Liver (tissue), 9 donors: ENCODE measurements around the gene SLC1A3. TPM values are rescaled to one million over a fixed set of nuclear protein-coding genes. Genes with fewer than 3 reads are reported as not detected.

ENCODE experiments used
- DNase-seq: peaks from one replicate; pipeline ENCODE4 v3.0.0-alpha.2; 2017; ENCODE audit warnings: low spot score
- H3K27ac ChIP-seq, 2 donors: one replicate each; pipeline ENCODE4 v1.7.0; 2013; ENCODE audit warnings: inconsistent platforms in 2 of 2, low read length in 2 of 2, control low read depth in 1 of 2, low read depth in 1 of 2, mild to moderate bottlenecking in 1 of 2
- H3K27me3 ChIP-seq, 4 donors: one replicate each; pipeline versions ENCODE4 v1.6.1 to v1.7.0; 2013; ENCODE audit warnings: low read length in 3 of 4, inconsistent platforms in 1 of 4, mild to moderate bottlenecking in 1 of 4, moderate library complexity in 1 of 4; ENCODE audit not compliant: control insufficient read depth in 4 of 4, insufficient read depth in 4 of 4
- H3K36me3 ChIP-seq, 4 donors: one replicate each; pipeline versions ENCODE4 v1.6.1 to v1.7.0; 2013; ENCODE audit warnings: low read length in 3 of 4, mild to moderate bottlenecking in 3 of 4, low read depth in 1 of 4, moderate library complexity in 1 of 4; ENCODE audit not compliant: control insufficient read depth in 4 of 4, insufficient read depth in 3 of 4
- H3K4me1 ChIP-seq, 4 donors: one replicate each; pipeline versions ENCODE4 v1.6.1 to v1.7.0; 2013; ENCODE audit warnings: low read length in 3 of 4, mild to moderate bottlenecking in 3 of 4, moderate library complexity in 1 of 4; ENCODE audit not compliant: control insufficient read depth in 4 of 4, insufficient read depth in 4 of 4
- H3K4me3 ChIP-seq, 3 donors: one replicate each; pipeline versions ENCODE4 v1.6.1 to v1.7.0; 2013; ENCODE audit warnings: low read length in 3 of 3, control low read depth in 1 of 3, low read depth in 1 of 3, mild to moderate bottlenecking in 1 of 3
- H3K9ac ChIP-seq, 2 donors: one replicate each; pipeline ENCODE4 v1.7.0; 2013; ENCODE audit warnings: low read length in 2 of 2, mild to moderate bottlenecking in 2 of 2, moderate library complexity in 2 of 2, control low read depth in 1 of 2, low read depth in 1 of 2
- H3K9me3 ChIP-seq, 4 donors: one replicate each; pipeline versions ENCODE4 v1.6.1 to v1.7.0; 2013; ENCODE audit warnings: low read length in 3 of 4; ENCODE audit not compliant: control insufficient read depth in 4 of 4
- ATF3 ChIP-seq: IDR thresholded peaks from 2 replicates; pipeline ENCODE4 v1.6.1; 2016; ENCODE audit warnings: antibody characterized with exemption
- EGR1 ChIP-seq, 2 donors: IDR thresholded peaks; 2 replicates each; pipeline ENCODE4 v1.6.1; 2016 to 2018; ENCODE audit warnings: antibody characterized with exemption in 2 of 2, low read depth in 2 of 2
- FOXA1 ChIP-seq: IDR thresholded peaks from 2 replicates; pipeline ENCODE4 v1.6.1; 2016; ENCODE audit warnings: antibody characterized with exemption
- FOXA2 ChIP-seq: IDR thresholded peaks from 2 replicates; pipeline ENCODE4 v1.6.1; 2016; ENCODE audit warnings: antibody characterized with exemption
- GABPA ChIP-seq, 2 donors: IDR thresholded peaks in 1 of 2; conservative IDR thresholded peaks in 1 of 2; 2 replicates each; pipeline ENCODE4 v1.6.1; 2016; ENCODE audit warnings: antibody characterized with exemption in 2 of 2, mild to moderate bottlenecking in 1 of 2, moderate library complexity in 1 of 2
- HNF4A ChIP-seq, 2 donors: conservative IDR thresholded peaks; 2 replicates each; pipeline ENCODE4 v1.6.1; 2016; ENCODE audit warnings: antibody characterized with exemption in 2 of 2, mild to moderate bottlenecking in 2 of 2
- HNF4G ChIP-seq: IDR thresholded peaks from 2 replicates; pipeline ENCODE4 v1.6.1; 2016; ENCODE audit warnings: antibody characterized with exemption
- JUND ChIP-seq, 2 donors: IDR thresholded peaks; 2 replicates each; pipeline ENCODE4 v1.6.1; 2016; ENCODE audit warnings: antibody characterized with exemption in 2 of 2
- NR2F2 ChIP-seq: IDR thresholded peaks from 2 replicates; pipeline ENCODE4 v1.6.1; 2016; ENCODE audit warnings: antibody characterized with exemption
- RAD21 ChIP-seq, 2 donors: IDR thresholded peaks; 2 replicates each; pipeline ENCODE4 v1.6.1; 2016; ENCODE audit warnings: antibody characterized with exemption in 2 of 2, mild to moderate bottlenecking in 2 of 2
- RXRA ChIP-seq, 2 donors: IDR thresholded peaks; 2 replicates each; pipeline ENCODE4 v1.6.1; 2017 to 2018; ENCODE audit warnings: antibody characterized with exemption in 2 of 2, mild to moderate bottlenecking in 1 of 2
- SP1 ChIP-seq: IDR thresholded peaks from 2 replicates; pipeline ENCODE4 v1.6.1; 2018; ENCODE audit warnings: antibody characterized with exemption, mild to moderate bottlenecking
- TAF1 ChIP-seq: conservative IDR thresholded peaks from 2 replicates; pipeline ENCODE4 v1.6.1; 2016; ENCODE audit warnings: antibody characterized with exemption, mild to moderate bottlenecking
- YY1 ChIP-seq: IDR thresholded peaks from 2 replicates; pipeline ENCODE4 v1.6.1; 2016; ENCODE audit warnings: antibody characterized with exemption, mild to moderate bottlenecking
- WGBS: extraction: QIAGEN DNeasy Blood & Tissue Kit; methylation state at CpG from one replicate; pipeline ENCODE4 v1.1.7; 2013; 5-methylcytosine and 5-hydroxymethylcytosine counted together
- polyA plus RNA-seq, 2 donors: library from polyadenylated mRNA; stranded (reverse) in 1 of 2; unstranded in 1 of 2; fragments of 200-250 nt in 1 of 2; fragments of >200 nt in 1 of 2; fragmentation: Nextera tagmentation in 1 of 2; extraction: Ambion mirVana in 1 of 2; gene quantifications; one replicate each; pipeline versions ENCODE4 v1.2.1 to v1.2.3, GENCODE V29; 2013 to 2015
- total RNA-seq, 2 donors: library from RNA; depleted of rRNA; stranded (reverse); fragments of >200 nt; gene quantifications; one replicate each; pipeline ENCODE4 v1.2.3, GENCODE V29; 2014
- TF ChIP-seq, protein P1 (sequence below): IDR thresholded peaks from 2 replicates; pipeline ENCODE4 v1.6.1; 2016; ENCODE audit warnings: antibody characterized with exemption, mild to moderate bottlenecking
- TF ChIP-seq, protein P2 (sequence below): fragments of 150-350 bp; IDR thresholded peaks from 2 replicates; pipeline ENCODE4 v1.5.1; 2017; ENCODE audit warnings: improper control_type of control experiment, low read depth, low read length; ENCODE audit not compliant: missing input control
- TF ChIP-seq, protein P3 (sequence below): IDR thresholded peaks from 2 replicates; pipeline ENCODE4 v1.6.1; 2016; ENCODE audit warnings: antibody characterized with exemption
- TF ChIP-seq, protein P4 (sequence below): IDR thresholded peaks from 2 replicates; pipeline ENCODE4 v1.6.1; 2016; ENCODE audit warnings: antibody characterized with exemption
- donor health status: healthy.
- donor health status: healthy.
- donor health status: healthy.
- donor health status: healthy.
- donor health status: healthy.

The SLC1A3 gene
- total and polyA plus RNA-seq, 4 donors: 1.8 to 8.8 (median 2.8) TPM

DNA sequence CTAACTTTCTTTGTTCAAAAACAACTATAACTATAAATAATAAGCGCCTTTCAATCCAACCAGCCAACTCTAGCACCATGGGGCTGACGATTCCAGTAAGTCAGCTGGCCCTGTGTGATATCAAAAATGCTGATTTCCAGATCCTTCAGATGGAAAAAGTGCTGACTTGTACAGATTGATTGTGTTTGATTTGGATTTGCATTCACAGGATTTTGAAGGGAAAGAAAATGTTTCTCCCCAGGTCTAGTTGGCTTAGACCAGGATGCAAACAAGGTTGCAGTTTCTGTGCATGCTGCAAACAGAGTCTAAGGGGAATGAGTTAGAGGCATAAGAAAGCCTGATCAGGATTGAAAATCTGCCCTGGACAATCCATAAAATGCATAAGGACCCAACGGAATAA lies 68.9 kb downstream of the SLC1A3 start:
- WGBS: 85% methylated on average over 3 of the region's 3 CpGs

More for the DNA sequence above, 68.9 kb downstream of the SLC1A3 start:
- Histone ChIP-seq H3K4me3 (no peak overlapping the region), H3K36me3 (no peaks in the 10 kb centered on the region), H3K4me1 (peaks cover 6 to 7% (median 6%) of the 10 kb centered on the region in 4 donors), H3K9ac (no peak overlapping the region), H3K9me3 (no peaks in the 10 kb centered on the region), H3K27ac (no peak overlapping the region), H3K27me3 (no peaks in the 10 kb centered on the region)
- TF ChIP-seq, protein P1, sequence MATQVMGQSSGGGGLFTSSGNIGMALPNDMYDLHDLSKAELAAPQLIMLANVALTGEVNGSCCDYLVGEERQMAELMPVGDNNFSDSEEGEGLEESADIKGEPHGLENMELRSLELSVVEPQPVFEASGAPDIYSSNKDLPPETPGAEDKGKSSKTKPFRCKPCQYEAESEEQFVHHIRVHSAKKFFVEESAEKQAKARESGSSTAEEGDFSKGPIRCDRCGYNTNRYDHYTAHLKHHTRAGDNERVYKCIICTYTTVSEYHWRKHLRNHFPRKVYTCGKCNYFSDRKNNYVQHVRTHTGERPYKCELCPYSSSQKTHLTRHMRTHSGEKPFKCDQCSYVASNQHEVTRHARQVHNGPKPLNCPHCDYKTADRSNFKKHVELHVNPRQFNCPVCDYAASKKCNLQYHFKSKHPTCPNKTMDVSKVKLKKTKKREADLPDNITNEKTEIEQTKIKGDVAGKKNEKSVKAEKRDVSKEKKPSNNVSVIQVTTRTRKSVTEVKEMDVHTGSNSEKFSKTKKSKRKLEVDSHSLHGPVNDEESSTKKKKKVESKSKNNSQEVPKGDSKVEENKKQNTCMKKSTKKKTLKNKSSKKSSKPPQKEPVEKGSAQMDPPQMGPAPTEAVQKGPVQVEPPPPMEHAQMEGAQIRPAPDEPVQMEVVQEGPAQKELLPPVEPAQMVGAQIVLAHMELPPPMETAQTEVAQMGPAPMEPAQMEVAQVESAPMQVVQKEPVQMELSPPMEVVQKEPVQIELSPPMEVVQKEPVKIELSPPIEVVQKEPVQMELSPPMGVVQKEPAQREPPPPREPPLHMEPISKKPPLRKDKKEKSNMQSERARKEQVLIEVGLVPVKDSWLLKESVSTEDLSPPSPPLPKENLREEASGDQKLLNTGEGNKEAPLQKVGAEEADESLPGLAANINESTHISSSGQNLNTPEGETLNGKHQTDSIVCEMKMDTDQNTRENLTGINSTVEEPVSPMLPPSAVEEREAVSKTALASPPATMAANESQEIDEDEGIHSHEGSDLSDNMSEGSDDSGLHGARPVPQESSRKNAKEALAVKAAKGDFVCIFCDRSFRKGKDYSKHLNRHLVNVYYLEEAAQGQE: no peak
- TF ChIP-seq, protein P2, sequence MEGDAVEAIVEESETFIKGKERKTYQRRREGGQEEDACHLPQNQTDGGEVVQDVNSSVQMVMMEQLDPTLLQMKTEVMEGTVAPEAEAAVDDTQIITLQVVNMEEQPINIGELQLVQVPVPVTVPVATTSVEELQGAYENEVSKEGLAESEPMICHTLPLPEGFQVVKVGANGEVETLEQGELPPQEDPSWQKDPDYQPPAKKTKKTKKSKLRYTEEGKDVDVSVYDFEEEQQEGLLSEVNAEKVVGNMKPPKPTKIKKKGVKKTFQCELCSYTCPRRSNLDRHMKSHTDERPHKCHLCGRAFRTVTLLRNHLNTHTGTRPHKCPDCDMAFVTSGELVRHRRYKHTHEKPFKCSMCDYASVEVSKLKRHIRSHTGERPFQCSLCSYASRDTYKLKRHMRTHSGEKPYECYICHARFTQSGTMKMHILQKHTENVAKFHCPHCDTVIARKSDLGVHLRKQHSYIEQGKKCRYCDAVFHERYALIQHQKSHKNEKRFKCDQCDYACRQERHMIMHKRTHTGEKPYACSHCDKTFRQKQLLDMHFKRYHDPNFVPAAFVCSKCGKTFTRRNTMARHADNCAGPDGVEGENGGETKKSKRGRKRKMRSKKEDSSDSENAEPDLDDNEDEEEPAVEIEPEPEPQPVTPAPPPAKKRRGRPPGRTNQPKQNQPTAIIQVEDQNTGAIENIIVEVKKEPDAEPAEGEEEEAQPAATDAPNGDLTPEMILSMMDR: no peak
- no peak for TF ChIP-seq HNF4A (conservative IDR thresholded peaks at IDR 0.05)
- TF ChIP-seq FOXA1: no peak
- TF ChIP-seq, protein P3, sequence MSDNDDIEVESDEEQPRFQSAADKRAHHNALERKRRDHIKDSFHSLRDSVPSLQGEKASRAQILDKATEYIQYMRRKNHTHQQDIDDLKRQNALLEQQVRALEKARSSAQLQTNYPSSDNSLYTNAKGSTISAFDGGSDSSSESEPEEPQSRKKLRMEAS: no peak
- no peak for TF ChIP-seq ATF3
- TF ChIP-seq, protein P4, sequence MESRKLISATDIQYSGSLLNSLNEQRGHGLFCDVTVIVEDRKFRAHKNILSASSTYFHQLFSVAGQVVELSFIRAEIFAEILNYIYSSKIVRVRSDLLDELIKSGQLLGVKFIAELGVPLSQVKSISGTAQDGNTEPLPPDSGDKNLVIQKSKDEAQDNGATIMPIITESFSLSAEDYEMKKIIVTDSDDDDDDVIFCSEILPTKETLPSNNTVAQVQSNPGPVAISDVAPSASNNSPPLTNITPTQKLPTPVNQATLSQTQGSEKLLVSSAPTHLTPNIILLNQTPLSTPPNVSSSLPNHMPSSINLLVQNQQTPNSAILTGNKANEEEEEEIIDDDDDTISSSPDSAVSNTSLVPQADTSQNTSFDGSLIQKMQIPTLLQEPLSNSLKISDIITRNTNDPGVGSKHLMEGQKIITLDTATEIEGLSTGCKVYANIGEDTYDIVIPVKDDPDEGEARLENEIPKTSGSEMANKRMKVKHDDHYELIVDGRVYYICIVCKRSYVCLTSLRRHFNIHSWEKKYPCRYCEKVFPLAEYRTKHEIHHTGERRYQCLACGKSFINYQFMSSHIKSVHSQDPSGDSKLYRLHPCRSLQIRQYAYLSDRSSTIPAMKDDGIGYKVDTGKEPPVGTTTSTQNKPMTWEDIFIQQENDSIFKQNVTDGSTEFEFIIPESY: no peak
- no peak for TF ChIP-seq HNF4G
- no peak for TF ChIP-seq RAD21 (IDR thresholded peaks at IDR 0.05)
- TF ChIP-seq NR2F2: no peak
- TF ChIP-seq EGR1 (IDR thresholded peaks at IDR 0.05; ENCODE audit: low read depth in 2 of 2): no peak
- TF ChIP-seq YY1: no peak
- TF ChIP-seq TAF1: no peak
- no peak for TF ChIP-seq JUND (IDR thresholded peaks at IDR 0.05)
- no peak for TF ChIP-seq RXRA (IDR thresholded peaks at IDR 0.05)
- TF ChIP-seq FOXA2: no peak
- no peak for TF ChIP-seq SP1
- TF ChIP-seq GABPA (IDR thresholded peaks at IDR 0.05 in 1 of 2, conservative IDR thresholded peaks at IDR 0.05 in 1 of 2): no peak
- no peak for DNase-seq
